K562 (cell line): ENCODE results near the gene ADK. TPM values are rescaled to one million over a fixed set of nuclear protein-coding genes. Genes with fewer than 3 reads are reported as not detected.

ENCODE experiments used
- ATAC-seq: fragments of 200-7000 bp; cut with Tn5 transposase; 3 replicates; pipeline ENCODE4 v1.9.1; 2020; ENCODE audit warnings: moderate library complexity
- BruUV-seq: library from RNA; stranded (reverse); fragments of 400-500 nt; replicated peaks from 2 replicates; lab custom pipeline; 2021; lab: Mats Ljungman, UMichigan
- CTCF ChIA-PET: fragments of 300-600 bp; formaldehyde crosslinking; extraction: SDS; loops from one replicate; lab custom pipeline; 2021; ENCODE audit warnings: low intra/inter-chr PET ratio; lab: Yijun Ruan, JAX
- POLR2A ChIA-PET: fragments of 300-600, 350-650 bp; sonication (Branson Sonifier 250); formaldehyde crosslinking; extraction: SDS; loops from one replicate; lab custom pipeline; 2021; ENCODE audit warnings: antibody characterized with exemption, inconsistent platforms; lab: Yijun Ruan, JAX
- DNase-seq, 4 experiments: peaks; one replicate each; pipeline versions ENCODE4 v3.0.0 to v3.0.0-alpha.2; 2011 to 2018; ENCODE audit warnings: low spot score in 3 of 4, mixed read lengths in 3 of 4; ENCODE audit errors: extremely low read depth in 1 of 4
- FAIRE-seq: peaks from 2 replicates; lab custom pipeline; 2011; peaks lifted over from hg19 to GRCh38; lab: Jason Lieb, UNC
- H2AFZ ChIP-seq: 2 replicates; pipeline ENCODE4 v1.6.0; 2011; ENCODE audit warnings: low read depth, low read length, control low read depth, inconsistent platforms
- H3K27ac ChIP-seq: fragments of 200-600 bp; 3 replicates; pipeline ENCODE4 v1.8.0; 2011; ENCODE audit warnings: low read depth, mild to moderate bottlenecking, control low read depth, inconsistent platforms, low read length, moderate library complexity, mixed read lengths; ENCODE audit errors: extremely low read depth
- H3K27me3 ChIP-seq, 2 experiments: fragments of 300-600 bp in 1 of 2; 2 replicates in 1 of 2; 3 replicates in 1 of 2; pipeline versions ENCODE4 v1.6.0 to v1.8.0; 2011; ENCODE audit warnings: inconsistent platforms in 2 of 2, low read length in 2 of 2, mild to moderate bottlenecking in 1 of 2, mixed read lengths in 1 of 2, moderate library complexity in 1 of 2; ENCODE audit not compliant: control insufficient read depth in 2 of 2, insufficient read depth in 2 of 2
- H3K36me3 ChIP-seq: fragments of 300-600 bp; 3 replicates; pipeline ENCODE4 v1.8.0; 2011; ENCODE audit warnings: mild to moderate bottlenecking, low read length, inconsistent platforms; ENCODE audit not compliant: control insufficient read depth, insufficient read depth
- H3K4me1 ChIP-seq, 2 experiments: fragments of 200-600 bp in 1 of 2; replicated peaks in 1 of 2; 2 replicates in 1 of 2; 3 replicates in 1 of 2; pipeline versions ENCODE4 v1.5.1 to v1.8.0; 2011; ENCODE audit warnings: inconsistent platforms in 2 of 2, low read length in 2 of 2, mild to moderate bottlenecking in 1 of 2, mixed read lengths in 1 of 2, moderate library complexity in 1 of 2; ENCODE audit not compliant: control insufficient read depth in 2 of 2, insufficient read depth in 2 of 2
- H3K4me2 ChIP-seq: 2 replicates; pipeline ENCODE4 v1.6.1; 2011; ENCODE audit warnings: low read length, control low read depth, inconsistent platforms, mixed read lengths; ENCODE audit not compliant: insufficient read depth
- H3K4me3 ChIP-seq: fragments of 200-600 bp; sonication (generic), shearing (Covaris generic); 2 replicates; pipeline ENCODE4 v1.5.1; 2016; ENCODE audit warnings: control low read depth, inconsistent platforms
- H3K79me2 ChIP-seq: fragments of 200-600 bp; 3 replicates; pipeline ENCODE4 v1.8.0; 2011; ENCODE audit warnings: low read length, inconsistent platforms; ENCODE audit not compliant: control insufficient read depth, insufficient read depth
- H3K9ac ChIP-seq, 2 experiments: 2 replicates each; pipeline versions ENCODE4 v1.6.0 to v1.6.1; 2011; ENCODE audit warnings: low read depth in 2 of 2, low read length in 2 of 2, control low read depth in 1 of 2, inconsistent platforms in 1 of 2, mild to moderate bottlenecking in 1 of 2, mixed read lengths in 1 of 2; ENCODE audit not compliant: insufficient read depth in 1 of 2
- H3K9me1 ChIP-seq: one replicate; pipeline ENCODE4 v1.6.0; 2011; ENCODE audit warnings: inconsistent platforms, mild to moderate bottlenecking, low read length, moderate library complexity; ENCODE audit not compliant: control insufficient read depth, insufficient read depth
- H3K9me3 ChIP-seq: replicated peaks from 2 replicates; pipeline ENCODE4 v1.5.1; 2011; ENCODE audit warnings: low read depth, low read length, inconsistent platforms; ENCODE audit not compliant: control insufficient read depth, insufficient read depth
- H4K20me1 ChIP-seq: replicated peaks from 2 replicates; pipeline ENCODE4 v1.6.1; 2011; ENCODE audit warnings: low read length, inconsistent platforms, mixed read lengths; ENCODE audit not compliant: control insufficient read depth, insufficient read depth
- ARHGAP35 ChIP-seq: fragments of 450-650 bp; IDR thresholded peaks from 2 replicates; pipeline ENCODE4 v1.6.1; 2018; ENCODE audit not compliant: partially characterized antibody
- ARID4B ChIP-seq: sonication (generic); formaldehyde crosslinking; IDR thresholded peaks from 2 replicates; pipeline ENCODE4 v1.8.0; 2022; ENCODE audit warnings: mild to moderate bottlenecking, missing genetic modification reagents
- BMI1 ChIP-seq: fragments of 150-350 bp; IDR thresholded peaks from 2 replicates; pipeline ENCODE4 v1.6.1; 2014; ENCODE audit warnings: low read length
- COPS2 ChIP-seq: fragments of 450-650 bp; conservative IDR thresholded peaks from 2 replicates; pipeline ENCODE4 v1.6.1; 2016; ENCODE audit warnings: mild to moderate bottlenecking, moderate library complexity
- HMG20B ChIP-seq: fragments of 250-450 bp; sonication (Bioruptor Pico); IDR thresholded peaks from 2 replicates; pipeline ENCODE4 v1.5.0; 2021; ENCODE audit warnings: mild to moderate bottlenecking
- NR1H2 ChIP-seq: sonication (generic); formaldehyde crosslinking; IDR thresholded peaks from 2 replicates; pipeline ENCODE4 v1.4.0; 2020; ENCODE audit warnings: mild to moderate bottlenecking, missing genetic modification reagents
- NUFIP1 ChIP-seq: fragments of 450-650 bp; IDR thresholded peaks from 2 replicates; pipeline ENCODE4 v1.6.1; 2018; ENCODE audit not compliant: partially characterized antibody
- PYGO2 ChIP-seq: fragments of 450-650 bp; IDR thresholded peaks from 2 replicates; pipeline ENCODE4 v1.6.1; 2016; ENCODE audit warnings: mild to moderate bottlenecking, missing genetic modification characterization, moderate library complexity, missing compliant biosample characterization
- SRSF1 ChIP-seq: fragments of 200-400 bp; formaldehyde crosslinking; IDR thresholded peaks from 2 replicates; pipeline ENCODE4 v1.6.1; 2017; ENCODE audit warnings: mild to moderate bottlenecking, low read depth, low read length, moderate library complexity
- ZFX ChIP-seq: sonication (generic); formaldehyde crosslinking; IDR thresholded peaks from 2 replicates; pipeline ENCODE4 v1.8.0; 2022; ENCODE audit warnings: mild to moderate bottlenecking, missing genetic modification reagents, moderate library complexity
- ZNF311 ChIP-seq: fragments of 250-450 bp; sonication (Bioruptor Pico); IDR thresholded peaks from 2 replicates; pipeline ENCODE4 v1.4.0; 2020; ENCODE audit warnings: mild to moderate bottlenecking, moderate library complexity
- ZNF408 ChIP-seq: fragments of 250-450 bp; sonication (Bioruptor Pico); IDR thresholded peaks from 2 replicates; pipeline ENCODE4 v1.4.0; 2020; ENCODE audit warnings: low read depth, mild to moderate bottlenecking, moderate library complexity
- WGBS: fragments of 100-300 bp; shearing (Covaris generic); methylation state at CpG from one replicate; pipeline ENCODE4 v1.1.6; 2016; ENCODE audit warnings: low coverage, mixed read lengths; ENCODE audit not compliant: insufficient coverage; ENCODE audit errors: missing lambda C conversion rate; 5-methylcytosine and 5-hydroxymethylcytosine counted together
- in situ Hi-C: fragments of 300-500 bp; cut with MboI; formaldehyde crosslinking; loops from 4 replicates; pipeline ENCODE4 v1.15.0; 2018; ENCODE audit warnings: inconsistent platforms, mixed read lengths
- intact Hi-C: fragments of 100-400 bp; cut with micrococcal nuclease; formaldehyde crosslinking; loops from 2 replicates; pipeline ENCODE4 v1.14.2; 2022
- polyA plus RNA-seq, 8 experiments: library from polyadenylated mRNA; depleted of rRNA in 4 of 8; stranded (reverse) in 5 of 8; unstranded in 3 of 8; fragments of >200 nt; fragmentation: Nextera tagmentation in 2 of 8; fragmentation: Illumina TruSeq in 1 of 8; extraction: Ambion mirVana in 2 of 8; extraction: Trizol in 1 of 8; gene quantifications; 2 replicates each; pipeline versions ENCODE4 v1.2.1 to v1.2.3, GENCODE V29; 2011 to 2014; ENCODE audit warnings: inconsistent platforms in 1 of 8, missing spikeins in 1 of 8
- total RNA-seq, 7 experiments: library from RNA; depleted of rRNA in 6 of 7; stranded (reverse); fragments of >200 nt in 6 of 7; fragmentation: Illumina TruSeq in 2 of 7; extraction: Trizol in 2 of 7; gene quantifications; 2 replicates each; pipeline versions ENCODE4 v1.2.1 to v1.2.3, GENCODE V29; 2011 to 2021; ENCODE audit warnings: low replicate concordance in 1 of 7
- TF ChIP-seq, protein P1 (sequence below): sonication (generic); formaldehyde crosslinking; IDR thresholded peaks from 2 replicates; pipeline ENCODE4 v1.8.0; 2023; ENCODE audit warnings: mild to moderate bottlenecking, missing genetic modification reagents

Gene ADK
- total and polyA plus RNA-seq, 9 of the 15 experiments (the other 6 are each of a cell fraction or from before 2014, with no cell fraction given) = 54.2 to 97.8 (median 73.6) TPM

- CTCF ChIA-PET = no interaction called here
- no peak overlapping the region for H3K4me2 ChIP-seq
These were observed 5.9 kb upstream of the ADK start for GRCh38 chr10:74145133-74145532.

More at GRCh38 chr10:74145133-74145532, 5.9 kb upstream of the ADK start:
- Histone ChIP-seq H3K79me2 (peaks cover 80% of the 10 kb centered on the region), H3K9ac (no peak overlapping the region), H3K4me3 (no peak overlapping the region), H3K9me1 (no peaks in the 10 kb centered on the region), H3K27ac (no peak overlapping the region), H3K27me3 (no peaks in the 10 kb centered on the region), H2AFZ (no peak overlapping the region), H3K4me1 (peaks cover under 1 to 4% of the 10 kb centered on the region in 2 experiments; a peak in 2 of 5 replicates), H4K20me1 (no peaks in the 10 kb centered on the region; the same call in 1 of the 2 replicates), H3K36me3 (peaks cover 43% of the 10 kb centered on the region; the same call in 2 of the 3 replicates), H3K9me3 (no peaks in the 10 kb centered on the region)
- no peak for TF ChIP-seq ARHGAP35
- TF ChIP-seq BMI1 = no peak
- TF ChIP-seq COPS2 = no peak
- no peak for TF ChIP-seq ZFX
- TF ChIP-seq, protein P1, sequence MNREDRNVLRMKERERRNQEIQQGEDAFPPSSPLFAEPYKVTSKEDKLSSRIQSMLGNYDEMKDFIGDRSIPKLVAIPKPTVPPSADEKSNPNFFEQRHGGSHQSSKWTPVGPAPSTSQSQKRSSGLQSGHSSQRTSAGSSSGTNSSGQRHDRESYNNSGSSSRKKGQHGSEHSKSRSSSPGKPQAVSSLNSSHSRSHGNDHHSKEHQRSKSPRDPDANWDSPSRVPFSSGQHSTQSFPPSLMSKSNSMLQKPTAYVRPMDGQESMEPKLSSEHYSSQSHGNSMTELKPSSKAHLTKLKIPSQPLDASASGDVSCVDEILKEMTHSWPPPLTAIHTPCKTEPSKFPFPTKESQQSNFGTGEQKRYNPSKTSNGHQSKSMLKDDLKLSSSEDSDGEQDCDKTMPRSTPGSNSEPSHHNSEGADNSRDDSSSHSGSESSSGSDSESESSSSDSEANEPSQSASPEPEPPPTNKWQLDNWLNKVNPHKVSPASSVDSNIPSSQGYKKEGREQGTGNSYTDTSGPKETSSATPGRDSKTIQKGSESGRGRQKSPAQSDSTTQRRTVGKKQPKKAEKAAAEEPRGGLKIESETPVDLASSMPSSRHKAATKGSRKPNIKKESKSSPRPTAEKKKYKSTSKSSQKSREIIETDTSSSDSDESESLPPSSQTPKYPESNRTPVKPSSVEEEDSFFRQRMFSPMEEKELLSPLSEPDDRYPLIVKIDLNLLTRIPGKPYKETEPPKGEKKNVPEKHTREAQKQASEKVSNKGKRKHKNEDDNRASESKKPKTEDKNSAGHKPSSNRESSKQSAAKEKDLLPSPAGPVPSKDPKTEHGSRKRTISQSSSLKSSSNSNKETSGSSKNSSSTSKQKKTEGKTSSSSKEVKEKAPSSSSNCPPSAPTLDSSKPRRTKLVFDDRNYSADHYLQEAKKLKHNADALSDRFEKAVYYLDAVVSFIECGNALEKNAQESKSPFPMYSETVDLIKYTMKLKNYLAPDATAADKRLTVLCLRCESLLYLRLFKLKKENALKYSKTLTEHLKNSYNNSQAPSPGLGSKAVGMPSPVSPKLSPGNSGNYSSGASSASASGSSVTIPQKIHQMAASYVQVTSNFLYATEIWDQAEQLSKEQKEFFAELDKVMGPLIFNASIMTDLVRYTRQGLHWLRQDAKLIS (CRISPR knock-in tag) = no peak
- no peak for TF ChIP-seq HMG20B (CRISPR knock-in tag)
- TF ChIP-seq NR1H2 = no peak
- TF ChIP-seq NUFIP1 = no peak
- TF ChIP-seq ZNF311 (CRISPR knock-in tag) = no peak
- no peak for TF ChIP-seq PYGO2 (tag)
- no peak for TF ChIP-seq SRSF1
- TF ChIP-seq ZNF408 (CRISPR knock-in tag) = no peak
- no peak for TF ChIP-seq ARID4B
- no TSS peak for BruUV-seq
- WGBS = 56% methylated on average over 2 of the region's 2 CpGs
- in situ Hi-C loops = no loop called here
- intact Hi-C loops = no loop called here
- POLR2A ChIA-PET = interaction anchor here (1.3 to 1.9 kb wide), 4 partner anchors 8 to 22 kb away, joined by 3 to 10 read pairs (median 4); no protein-coding TSS in a partner anchor
- FAIRE-seq (no peak), ATAC-seq (no peak), DNase-seq (no peak)
